Transverse colon (tissue), 4 donors: ENCODE results near the gene SHLD1.

ENCODE experiments used
- CTCF ChIP-seq, 5 experiments: fragments of 200-600 bp in 3 of 5; fragments of 450-650 bp in 2 of 5; sonication (generic) in 3 of 5; IDR thresholded peaks; 1 replicate in 2 of 5; 2 replicates in 3 of 5; pipeline ENCODE4 v1.5.1; 2016 to 2017; ENCODE audit warnings: antibody characterized with exemption in 5 of 5, inconsistent platforms in 3 of 5, mild to moderate bottlenecking in 2 of 5, moderate library complexity in 1 of 5
- EP300 ChIP-seq: sonication (generic); formaldehyde crosslinking; IDR thresholded peaks from one replicate; pipeline ENCODE4 v1.6.1; 2017; ENCODE audit warnings: antibody characterized with exemption, low read depth
- POLR2A ChIP-seq: fragments of 450-650 bp; IDR thresholded peaks from one replicate; pipeline ENCODE4 v1.6.1; 2016; ENCODE audit warnings: antibody characterized with exemption, mild to moderate bottlenecking, moderate library complexity
- POLR2AphosphoS5 ChIP-seq, 3 donors: sonication (generic); formaldehyde crosslinking; IDR thresholded peaks; one replicate each; pipeline ENCODE4 v1.6.1; 2016; ENCODE audit warnings: antibody characterized with exemption in 3 of 3

GRCh38 chr20:5822569-5822968, 72.4 kb downstream of the SHLD1 start:
- TF ChIP-seq CTCF (IDR thresholded peaks at IDR 0.05), result no peak
- no peak for TF ChIP-seq POLR2AphosphoS5 (IDR thresholded peaks at IDR 0.05)
- TF ChIP-seq POLR2A, result no peak
- no peak for TF ChIP-seq EP300
